ENCODE results near the gene CCR5AS.

The CCR5AS gene

DNA sequence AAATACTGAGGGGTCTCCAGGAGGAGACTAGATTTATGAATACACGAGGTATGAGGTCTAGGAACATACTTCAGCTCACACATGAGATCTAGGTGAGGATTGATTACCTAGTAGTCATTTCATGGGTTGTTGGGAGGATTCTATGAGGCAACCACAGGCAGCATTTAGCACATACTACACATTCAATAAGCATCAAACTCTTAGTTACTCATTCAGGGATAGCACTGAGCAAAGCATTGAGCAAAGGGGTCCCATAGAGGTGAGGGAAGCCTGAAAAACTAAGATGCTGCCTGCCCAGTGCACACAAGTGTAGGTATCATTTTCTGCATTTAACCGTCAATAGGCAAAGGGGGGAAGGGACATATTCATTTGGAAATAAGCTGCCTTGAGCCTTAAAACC lies 31.6 kb downstream of the CCR5AS start:
- no peak for DNase-seq

DNA sequence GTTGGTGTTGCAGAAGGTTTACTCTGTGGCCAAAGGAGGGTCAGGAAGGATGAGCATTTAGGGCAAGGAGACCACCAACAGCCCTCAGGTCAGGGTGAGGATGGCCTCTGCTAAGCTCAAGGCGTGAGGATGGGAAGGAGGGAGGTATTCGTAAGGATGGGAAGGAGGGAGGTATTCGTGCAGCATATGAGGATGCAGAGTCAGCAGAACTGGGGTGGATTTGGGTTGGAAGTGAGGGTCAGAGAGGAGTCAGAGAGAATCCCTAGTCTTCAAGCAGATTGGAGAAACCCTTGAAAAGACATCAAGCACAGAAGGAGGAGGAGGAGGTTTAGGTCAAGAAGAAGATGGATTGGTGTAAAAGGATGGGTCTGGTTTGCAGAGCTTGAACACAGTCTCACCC lies 32.1 kb downstream of the CCR5AS start:
- DNase-seq = no peak

DNA sequence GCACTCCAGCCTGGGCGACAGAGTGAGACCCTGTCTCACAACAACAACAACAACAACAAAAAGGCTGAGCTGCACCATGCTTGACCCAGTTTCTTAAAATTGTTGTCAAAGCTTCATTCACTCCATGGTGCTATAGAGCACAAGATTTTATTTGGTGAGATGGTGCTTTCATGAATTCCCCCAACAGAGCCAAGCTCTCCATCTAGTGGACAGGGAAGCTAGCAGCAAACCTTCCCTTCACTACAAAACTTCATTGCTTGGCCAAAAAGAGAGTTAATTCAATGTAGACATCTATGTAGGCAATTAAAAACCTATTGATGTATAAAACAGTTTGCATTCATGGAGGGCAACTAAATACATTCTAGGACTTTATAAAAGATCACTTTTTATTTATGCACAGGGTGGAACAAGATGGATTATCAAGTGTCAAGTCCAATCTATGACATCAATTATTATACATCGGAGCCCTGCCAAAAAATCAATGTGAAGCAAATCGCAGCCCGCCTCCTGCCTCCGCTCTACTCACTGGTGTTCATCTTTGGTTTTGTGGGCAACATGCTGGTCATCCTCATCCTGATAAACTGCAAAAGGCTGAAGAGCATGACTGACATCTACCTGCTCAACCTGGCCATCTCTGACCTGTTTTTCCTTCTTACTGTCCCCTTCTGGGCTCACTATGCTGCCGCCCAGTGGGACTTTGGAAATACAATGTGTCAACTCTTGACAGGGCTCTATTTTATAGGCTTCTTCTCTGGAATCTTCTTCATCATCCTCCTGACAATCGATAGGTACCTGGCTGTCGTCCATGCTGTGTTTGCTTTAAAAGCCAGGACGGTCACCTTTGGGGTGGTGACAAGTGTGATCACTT lies 34.1 kb downstream of the CCR5AS start:
- DNase-seq = peak in 1 of 2 experiments; percentile 10

DNA sequence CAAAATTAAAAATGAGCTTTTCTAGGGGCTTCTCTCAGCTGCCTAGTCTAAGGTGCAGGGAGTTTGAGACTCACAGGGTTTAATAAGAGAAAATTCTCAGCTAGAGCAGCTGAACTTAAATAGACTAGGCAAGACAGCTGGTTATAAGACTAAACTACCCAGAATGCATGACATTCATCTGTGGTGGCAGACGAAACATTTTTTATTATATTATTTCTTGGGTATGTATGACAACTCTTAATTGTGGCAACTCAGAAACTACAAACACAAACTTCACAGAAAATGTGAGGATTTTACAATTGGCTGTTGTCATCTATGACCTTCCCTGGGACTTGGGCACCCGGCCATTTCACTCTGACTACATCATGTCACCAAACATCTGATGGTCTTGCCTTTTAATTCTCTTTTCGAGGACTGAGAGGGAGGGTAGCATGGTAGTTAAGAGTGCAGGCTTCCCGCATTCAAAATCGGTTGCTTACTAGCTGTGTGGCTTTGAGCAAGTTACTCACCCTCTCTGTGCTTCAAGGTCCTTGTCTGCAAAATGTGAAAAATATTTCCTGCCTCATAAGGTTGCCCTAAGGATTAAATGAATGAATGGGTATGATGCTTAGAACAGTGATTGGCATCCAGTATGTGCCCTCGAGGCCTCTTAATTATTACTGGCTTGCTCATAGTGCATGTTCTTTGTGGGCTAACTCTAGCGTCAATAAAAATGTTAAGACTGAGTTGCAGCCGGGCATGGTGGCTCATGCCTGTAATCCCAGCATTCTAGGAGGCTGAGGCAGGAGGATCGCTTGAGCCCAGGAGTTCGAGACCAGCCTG lies 35.1 kb downstream of the CCR5AS start:
- no peak for DNase-seq

DNA sequence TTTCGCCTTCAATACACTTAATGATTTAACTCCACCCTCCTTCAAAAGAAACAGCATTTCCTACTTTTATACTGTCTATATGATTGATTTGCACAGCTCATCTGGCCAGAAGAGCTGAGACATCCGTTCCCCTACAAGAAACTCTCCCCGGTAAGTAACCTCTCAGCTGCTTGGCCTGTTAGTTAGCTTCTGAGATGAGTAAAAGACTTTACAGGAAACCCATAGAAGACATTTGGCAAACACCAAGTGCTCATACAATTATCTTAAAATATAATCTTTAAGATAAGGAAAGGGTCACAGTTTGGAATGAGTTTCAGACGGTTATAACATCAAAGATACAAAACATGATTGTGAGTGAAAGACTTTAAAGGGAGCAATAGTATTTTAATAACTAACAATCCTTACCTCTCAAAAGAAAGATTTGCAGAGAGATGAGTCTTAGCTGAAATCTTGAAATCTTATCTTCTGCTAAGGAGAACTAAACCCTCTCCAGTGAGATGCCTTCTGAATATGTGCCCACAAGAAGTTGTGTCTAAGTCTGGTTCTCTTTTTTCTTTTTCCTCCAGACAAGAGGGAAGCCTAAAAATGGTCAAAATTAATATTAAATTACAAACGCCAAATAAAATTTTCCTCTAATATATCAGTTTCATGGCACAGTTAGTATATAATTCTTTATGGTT lies 35.9 kb downstream of the CCR5AS start, which contains the start of gene CCR5:
TSS of gene CCR5 (plus strand) at position 108 of the 680 bp plus-strand sequence. CDS start 1,957 bp downstream, outside the sequence.
- no peak for DNase-seq

DNA sequence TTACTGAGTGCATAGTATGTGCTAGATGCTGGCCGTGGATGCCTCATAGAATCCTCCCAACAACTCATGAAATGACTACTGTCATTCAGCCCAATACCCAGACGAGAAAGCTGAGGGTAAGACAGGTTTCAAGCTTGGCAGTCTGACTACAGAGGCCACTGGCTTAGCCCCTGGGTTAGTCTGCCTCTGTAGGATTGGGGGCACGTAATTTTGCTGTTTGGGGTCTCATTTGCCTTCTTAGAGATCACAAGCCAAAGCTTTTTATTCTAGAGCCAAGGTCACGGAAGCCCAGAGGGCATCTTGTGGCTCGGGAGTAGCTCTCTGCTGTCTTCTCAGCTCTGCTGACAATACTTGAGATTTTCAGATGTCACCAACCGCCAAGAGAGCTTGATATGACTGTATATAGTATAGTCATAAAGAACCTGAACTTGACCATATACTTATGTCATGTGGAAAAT lies 37.2 kb downstream of the CCR5AS start:
- DNase-seq = no peak

DNA sequence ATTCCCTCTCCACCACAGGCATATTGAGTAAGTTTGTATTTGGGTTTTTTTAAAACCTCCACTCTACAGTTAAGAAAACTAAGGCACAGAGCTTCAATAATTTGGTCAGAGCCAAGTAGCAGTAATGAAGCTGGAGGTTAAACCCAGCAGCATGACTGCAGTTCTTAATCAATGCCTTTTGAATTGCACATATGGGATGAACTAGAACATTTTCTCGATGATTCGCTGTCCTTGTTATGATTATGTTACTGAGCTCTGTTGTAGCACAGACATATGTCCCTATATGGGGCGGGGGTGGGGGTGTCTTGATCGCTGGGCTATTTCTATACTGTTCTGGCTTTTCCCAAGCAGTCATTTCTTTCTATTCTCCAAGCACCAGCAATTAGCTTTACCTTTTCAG lies 37.7 kb downstream of the CCR5AS start:
- DNase-seq = no peak

DNA sequence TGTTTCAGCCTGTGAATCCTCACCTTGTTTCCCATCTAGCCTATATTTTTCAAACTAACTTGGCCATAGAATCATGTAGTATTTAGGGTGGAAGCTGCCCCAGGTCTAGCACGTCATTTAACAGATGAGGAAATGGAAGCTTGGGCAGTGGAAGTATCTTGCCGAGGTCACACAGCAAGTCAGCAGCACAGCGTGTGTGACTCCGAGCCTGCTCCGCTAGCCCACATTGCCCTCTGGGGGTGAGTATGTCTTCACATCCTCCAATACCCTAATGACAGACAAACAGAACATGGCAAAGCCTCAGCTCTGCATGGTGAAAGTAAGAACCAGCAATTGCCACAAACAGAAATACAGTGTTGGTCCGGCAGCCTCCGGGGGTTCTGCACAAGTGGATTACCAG lies 38.3 kb downstream of the CCR5AS start:
- DNase-seq = no peak

DNA sequence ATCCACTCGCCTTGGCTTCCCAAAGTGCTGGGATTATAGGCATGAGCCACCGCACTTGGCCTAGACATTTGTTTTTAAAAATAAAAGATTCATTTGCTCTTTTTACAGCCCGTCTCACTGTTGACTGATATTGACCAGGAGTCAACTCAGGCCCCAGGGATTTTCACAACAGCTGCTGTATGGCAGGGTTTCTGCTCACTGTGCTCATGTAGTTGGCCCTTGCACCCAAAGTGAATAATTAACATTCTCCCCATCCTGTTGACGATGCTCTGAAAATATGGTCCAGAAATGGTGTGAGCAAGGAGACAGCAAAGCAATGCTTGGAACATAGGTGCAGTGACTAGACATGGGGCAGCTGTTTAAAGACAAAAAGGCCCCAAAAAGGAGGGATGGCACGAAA lies 39.1 kb downstream of the CCR5AS start:
- no peak for DNase-seq

DNA sequence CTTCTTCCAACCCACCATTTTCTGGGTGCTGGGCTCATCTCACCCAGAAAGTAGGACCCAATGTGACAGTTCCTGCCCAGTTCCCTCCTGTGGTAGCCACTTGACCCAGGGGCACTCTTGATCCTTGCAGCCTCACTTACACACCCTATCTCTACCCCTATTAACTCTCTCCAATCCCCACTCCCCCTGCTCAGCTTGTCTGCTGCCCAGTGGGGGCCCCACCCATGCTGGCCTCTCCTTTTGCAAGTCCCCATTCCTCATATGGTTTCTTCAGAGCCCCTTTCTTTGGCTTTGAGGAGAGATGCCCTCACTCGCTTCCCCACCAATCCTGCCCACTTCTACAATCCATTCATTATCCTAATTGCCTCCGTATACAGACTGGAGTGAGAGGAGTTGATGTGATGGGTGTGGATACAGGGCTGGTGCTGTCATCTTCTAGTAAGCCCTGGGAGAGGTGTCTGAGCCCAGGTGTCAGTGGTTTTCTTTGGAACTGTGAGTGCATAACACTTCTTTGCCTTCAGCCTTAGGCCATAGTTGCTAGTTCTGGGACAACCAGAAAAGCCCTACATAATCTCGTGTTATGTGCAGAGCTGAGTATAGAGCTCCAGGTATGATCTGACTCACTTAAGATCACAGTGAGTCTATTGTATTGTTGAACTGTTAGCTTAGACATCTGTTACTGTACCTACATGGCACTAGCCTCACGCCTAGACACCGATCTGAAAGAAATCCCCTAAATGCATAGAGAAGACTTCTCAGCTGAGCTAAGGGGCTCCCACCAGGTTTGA lies 40.9 kb downstream of the CCR5AS start:
- no peak for DNase-seq

DNA sequence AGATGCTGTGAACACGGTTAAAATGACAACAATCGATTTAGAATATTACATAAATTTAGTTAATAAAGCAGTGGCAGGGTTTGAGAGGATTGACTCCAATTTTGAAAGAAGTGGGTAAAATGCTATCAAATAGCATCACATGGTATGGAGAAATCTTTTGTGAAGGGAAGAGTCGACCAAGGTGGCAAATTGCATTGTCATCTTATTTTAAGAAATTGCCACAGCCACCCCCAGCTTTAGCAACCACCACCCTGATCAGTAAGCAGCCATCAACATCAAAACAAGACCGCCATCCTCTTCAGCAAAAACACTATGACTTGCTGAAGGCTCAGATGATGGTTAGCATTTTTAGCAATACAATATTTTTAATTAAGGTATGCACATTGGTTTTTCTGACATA lies 41.8 kb downstream of the CCR5AS start:
- DNase-seq = no peak

DNA sequence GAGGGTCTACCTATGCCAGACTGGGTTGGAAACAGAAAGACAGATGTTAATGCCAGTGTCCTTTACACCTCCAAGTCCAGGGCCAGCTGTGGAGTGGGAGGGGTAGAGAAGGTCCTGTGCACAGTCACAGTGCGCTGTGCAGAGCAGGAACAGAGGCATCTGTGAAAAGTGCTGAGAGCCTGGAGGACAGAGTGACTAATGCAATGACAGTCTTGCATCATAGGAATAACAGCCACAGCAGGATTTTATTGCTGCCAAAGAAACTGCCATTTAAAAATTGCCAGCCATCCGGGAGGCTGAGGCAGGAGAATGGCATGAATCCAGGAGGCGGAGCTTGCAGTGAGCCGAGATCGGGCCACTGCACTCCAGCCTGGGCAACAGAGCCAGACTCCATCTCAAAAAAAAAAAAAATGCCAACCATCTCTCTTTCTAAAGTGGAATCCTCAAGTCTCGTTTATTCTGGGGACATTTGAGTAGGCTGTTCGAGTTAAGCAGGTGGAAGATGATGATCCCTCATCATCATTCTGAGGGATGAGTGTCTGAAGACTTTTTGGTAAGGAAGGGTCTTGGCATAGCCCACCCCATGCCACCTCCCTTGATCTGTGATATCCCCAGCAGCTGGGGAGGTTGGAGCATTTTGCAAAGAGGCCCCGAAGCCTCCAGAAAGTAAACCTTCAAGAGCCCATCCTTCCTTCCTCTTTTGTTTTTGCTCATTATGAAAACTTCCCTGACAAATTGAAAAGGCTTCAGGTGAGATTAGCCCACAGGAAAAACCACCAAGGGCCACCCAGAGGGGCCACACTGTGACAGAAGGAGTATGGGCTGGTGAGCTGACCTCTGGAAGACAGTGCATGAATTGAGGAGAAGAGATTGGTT lies 45.2 kb downstream of the CCR5AS start:
- DNase-seq = no peak

DNA sequence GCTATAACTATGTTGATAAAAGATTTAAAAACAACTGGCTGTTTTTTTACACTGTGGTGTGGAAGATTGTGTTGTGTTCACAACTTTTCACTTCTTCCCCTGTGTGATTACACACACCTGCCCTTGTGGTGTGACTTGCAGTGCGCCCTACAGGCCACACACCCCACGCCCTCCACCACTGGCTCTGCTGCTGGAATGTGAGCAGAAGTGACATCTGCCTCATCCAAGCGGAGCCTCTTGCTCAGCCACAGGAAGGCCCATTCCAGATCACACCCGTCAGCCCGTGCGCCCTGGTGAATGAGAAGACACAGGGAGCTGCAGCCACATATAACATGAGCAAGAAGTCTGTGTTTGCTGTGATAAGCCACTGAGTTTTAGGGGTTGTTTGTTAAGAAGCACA lies 46.0 kb downstream of the CCR5AS start:
- DNase-seq = no peak

DNA sequence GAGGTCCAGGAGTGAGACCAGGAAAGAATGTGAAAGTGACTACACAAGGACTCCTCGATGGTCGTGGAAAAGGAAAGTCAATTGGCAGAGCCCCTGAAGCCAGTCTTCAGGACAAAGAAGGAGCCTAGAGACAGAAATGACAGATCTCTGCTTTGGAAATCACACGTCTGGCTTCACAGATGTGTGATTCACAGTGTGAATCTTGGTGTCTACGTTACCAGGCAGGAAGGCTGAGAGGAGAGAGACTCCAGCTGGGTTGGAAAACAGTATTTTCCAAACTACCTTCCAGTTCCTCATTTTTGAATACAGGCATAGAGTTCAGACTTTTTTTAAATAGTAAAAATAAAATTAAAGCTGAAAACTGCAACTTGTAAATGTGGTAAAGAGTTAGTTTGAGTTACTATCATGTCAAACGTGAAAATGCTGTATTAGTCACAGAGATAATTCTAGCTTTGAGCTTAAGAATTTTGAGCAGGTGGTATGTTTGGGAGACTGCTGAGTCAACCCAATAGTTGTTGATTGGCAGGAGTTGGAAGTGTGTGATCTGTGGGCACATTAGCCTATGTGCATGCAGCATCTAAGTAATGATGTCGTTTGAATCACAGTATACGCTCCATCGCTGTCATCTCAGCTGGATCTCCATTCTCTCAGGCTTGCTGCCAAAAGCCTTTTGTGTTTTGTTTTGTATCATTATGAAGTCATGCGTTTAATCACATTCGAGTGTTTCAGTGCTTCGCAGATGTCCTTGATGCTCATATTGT lies 47.0 kb downstream of the CCR5AS start:
- no peak for DNase-seq

DNA sequence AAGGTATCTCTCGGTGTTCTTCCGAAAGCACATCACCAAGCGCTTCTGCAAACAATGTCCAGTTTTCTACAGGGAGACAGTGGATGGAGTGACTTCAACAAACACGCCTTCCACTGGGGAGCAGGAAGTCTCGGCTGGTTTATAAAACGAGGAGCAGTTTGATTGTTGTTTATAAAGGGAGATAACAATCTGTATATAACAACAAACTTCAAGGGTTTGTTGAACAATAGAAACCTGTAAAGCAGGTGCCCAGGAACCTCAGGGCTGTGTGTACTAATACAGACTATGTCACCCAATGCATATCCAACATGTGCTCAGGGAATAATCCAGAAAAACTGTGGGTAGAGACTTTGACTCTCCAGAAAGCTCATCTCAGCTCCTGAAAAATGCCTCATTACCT lies 48.4 kb downstream of the CCR5AS start:
- no peak for DNase-seq

DNA sequence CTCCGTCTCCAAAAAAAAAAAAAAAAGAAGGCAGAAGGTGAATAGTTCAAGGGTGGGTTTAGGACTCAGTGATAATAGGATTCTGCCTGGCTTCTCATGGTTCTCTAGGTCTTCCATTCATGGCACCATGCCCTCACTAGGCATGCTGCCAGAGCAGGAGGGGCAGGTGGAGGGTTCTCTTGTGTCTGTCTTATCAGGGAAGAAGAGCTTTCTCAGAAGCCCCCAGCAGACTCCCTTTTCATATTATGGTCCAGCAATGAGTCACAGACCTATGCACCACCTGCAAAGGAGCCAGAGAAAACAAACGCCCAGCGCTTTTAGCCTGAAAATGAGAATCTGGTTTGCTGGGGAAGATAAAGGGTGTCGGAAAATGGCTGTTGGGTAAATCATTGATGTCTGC lies 50.0 kb downstream of the CCR5AS start:
- peak in 1 of 2 experiments; percentile 3 for DNase-seq

DNA sequence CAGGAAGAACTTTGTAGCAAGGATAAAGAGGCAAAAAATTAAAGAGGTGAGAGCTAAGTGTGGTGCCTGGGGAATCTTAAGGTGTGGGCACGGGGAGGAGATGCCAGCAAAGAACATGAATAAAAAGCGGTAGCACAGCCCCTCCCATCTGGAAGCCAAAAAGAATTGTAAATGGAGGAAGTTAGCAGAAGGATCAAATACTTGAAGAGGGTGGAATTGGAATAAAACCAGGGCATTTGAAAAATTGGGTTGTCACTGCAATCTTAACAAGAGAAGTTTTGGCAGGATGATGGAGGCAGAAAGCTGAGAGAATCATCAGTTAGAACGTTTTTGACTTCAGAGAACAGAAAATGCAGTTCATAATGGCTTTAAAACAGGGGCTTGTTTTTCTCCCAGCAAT lies 50.6 kb downstream of the CCR5AS start:
- DNase-seq = no peak

DNA sequence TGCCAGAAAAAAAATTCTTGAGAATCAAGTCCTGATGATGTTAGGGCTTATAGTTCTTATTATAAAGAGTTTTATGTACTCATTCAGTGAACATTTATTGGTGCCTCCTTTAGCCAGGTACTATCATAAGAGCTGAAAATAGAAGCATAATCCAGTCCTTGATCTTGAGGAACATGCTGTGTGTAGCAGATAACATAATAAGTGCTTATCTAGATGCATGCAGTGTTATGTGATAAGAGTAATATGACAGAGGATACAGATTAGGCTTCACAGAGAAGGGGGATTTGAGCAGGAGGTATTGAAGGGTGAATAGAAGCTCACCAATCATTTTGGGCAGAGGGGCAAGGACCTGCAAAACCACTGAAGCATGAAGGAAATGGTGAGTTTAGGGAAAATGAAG lies 51.9 kb downstream of the CCR5AS start:
- no peak for DNase-seq

DNA sequence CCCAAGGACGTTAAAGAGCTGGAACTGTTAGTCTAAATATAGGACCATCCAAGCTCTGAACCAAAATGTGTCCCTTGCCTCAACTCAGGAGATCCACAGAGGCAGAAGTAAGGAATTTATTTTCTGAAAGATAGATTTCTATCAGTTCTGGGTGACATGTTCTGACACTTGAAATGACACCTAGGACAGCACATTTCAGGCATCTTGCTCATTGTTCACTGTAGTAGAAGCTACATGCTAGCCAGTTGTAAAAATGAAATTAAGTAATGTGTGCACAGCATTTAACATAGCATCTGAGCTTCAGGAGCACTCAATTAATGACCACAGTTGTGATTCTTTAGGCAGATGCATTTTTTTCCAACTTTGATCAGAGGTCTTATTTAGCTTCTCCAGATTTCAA lies 52.4 kb downstream of the CCR5AS start:
- no peak for DNase-seq

DNA sequence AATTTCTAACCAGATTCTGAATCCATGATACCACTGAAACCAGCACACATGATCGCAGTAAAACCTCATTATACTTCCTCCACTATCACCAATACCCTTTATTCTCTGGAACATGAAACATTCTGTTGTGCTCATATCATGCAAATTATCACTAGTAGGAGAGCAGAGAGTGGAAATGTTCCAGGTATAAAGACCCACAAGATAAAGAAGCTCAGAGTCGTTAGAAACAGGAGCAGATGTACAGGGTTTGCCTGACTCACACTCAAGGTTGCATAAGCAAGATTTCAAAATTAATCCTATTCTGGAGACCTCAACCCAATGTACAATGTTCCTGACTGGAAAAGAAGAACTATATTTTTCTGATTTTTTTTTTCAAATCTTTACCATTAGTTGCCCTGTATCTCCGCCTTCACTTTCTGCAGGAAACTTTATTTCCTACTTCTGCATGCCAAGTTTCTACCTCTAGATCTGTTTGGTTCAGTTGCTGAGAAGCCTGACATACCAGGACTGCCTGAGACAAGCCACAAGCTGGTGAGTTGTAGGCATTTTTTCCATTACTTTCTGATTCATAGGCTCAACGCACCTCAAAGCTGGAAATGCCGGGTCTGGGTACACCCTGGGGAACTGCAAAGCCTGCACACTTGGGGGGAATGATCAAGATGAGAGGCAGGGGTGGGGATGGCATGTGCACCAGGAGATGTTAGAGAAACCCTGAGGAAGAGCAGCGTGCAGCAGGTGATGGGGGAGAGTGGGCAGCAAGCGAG lies 53.0 kb downstream of the CCR5AS start, which contains the start of gene CCR2:
TSS of gene CCR2 (plus strand) at position 465 of the 764 bp plus-strand sequence. CDS start 3,417 bp downstream, outside the sequence.
- no peak for DNase-seq
